H1 (cell line): ENCODE measurements around the gene CDC42EP5. TPM values are rescaled to one million over a fixed set of nuclear protein-coding genes. Genes with fewer than 3 reads are reported as not detected.

Experiments used
- CTCF ChIA-PET: fragments of 300-600 bp; sonication (Branson Sonifier 250); formaldehyde crosslinking; loops from one replicate; lab custom pipeline; 2021; ENCODE audit not compliant: partially characterized antibody; lab: Charles Lee
- POLR2A ChIA-PET: fragments of 300-600 bp; sonication (Branson Sonifier 250); formaldehyde crosslinking; loops from one replicate; lab custom pipeline; 2021; ENCODE audit warnings: inconsistent platforms; ENCODE audit not compliant: partially characterized antibody; lab: Charles Lee
- DNase-seq, 2 experiments: peaks; one replicate each; pipeline versions ENCODE4 v3.0.0 to v3.0.0-alpha.2; 2010 to 2022; ENCODE audit warnings: low spot score in 2 of 2, low read depth in 1 of 2, mixed read lengths in 1 of 2
- FAIRE-seq: peaks from 2 replicates; lab custom pipeline; 2011; peaks lifted over from hg19 to GRCh38; lab: Jason Lieb, UNC
- H2AFZ ChIP-seq: 2 replicates; pipeline ENCODE4 v1.8.1; 2012; ENCODE audit warnings: low read length, inconsistent platforms
- H2AK5ac ChIP-seq: 2 replicates; pipeline ENCODE4 v1.6.1; 2013; ENCODE audit warnings: low read depth, low read length
- H2BK120ac ChIP-seq: replicated peaks from 2 replicates; pipeline ENCODE3; 2013; ENCODE audit warnings: low read depth, low read length, inconsistent platforms
- H2BK12ac ChIP-seq: 2 replicates; pipeline ENCODE4 v1.6.1; 2013; ENCODE audit warnings: low read depth, low read length
- H2BK15ac ChIP-seq: 2 replicates; pipeline ENCODE4 v1.6.1; 2013; ENCODE audit warnings: low read length
- H2BK20ac ChIP-seq: 2 replicates; pipeline ENCODE4 v1.6.1; 2013; ENCODE audit warnings: low read length
- H2BK5ac ChIP-seq: 2 replicates; pipeline ENCODE4 v1.6.1; 2013; ENCODE audit warnings: low read depth, low read length
- H3K14ac ChIP-seq: 2 replicates; pipeline ENCODE4 v1.6.1; 2013; ENCODE audit warnings: inconsistent platforms; ENCODE audit not compliant: insufficient read length
- H3K18ac ChIP-seq: 2 replicates; pipeline ENCODE4 v1.6.1; 2013; ENCODE audit warnings: low read length; ENCODE audit errors: extremely low read depth
- H3K23ac ChIP-seq: 2 replicates; pipeline ENCODE4 v1.6.1; 2013; ENCODE audit warnings: inconsistent platforms; ENCODE audit not compliant: insufficient read length
- H3K23me2 ChIP-seq: 2 replicates; pipeline ENCODE4 v1.6.1; 2013; ENCODE audit warnings: low read depth, low read length
- H3K27ac ChIP-seq: 2 replicates; pipeline ENCODE4 v1.6.1; 2011; ENCODE audit warnings: low read depth, low read length, inconsistent platforms
- H3K27me3 ChIP-seq, 4 experiments: replicated peaks in 1 of 4; 1 replicate in 1 of 4; 2 replicates in 3 of 4; pipeline versions ENCODE4 v1.6.1 to v1.8.1; 2011 to 2013; ENCODE audit warnings: low read length in 3 of 4, mild to moderate bottlenecking in 3 of 4, inconsistent platforms in 2 of 4, mixed read lengths in 2 of 4, moderate library complexity in 1 of 4; ENCODE audit not compliant: control insufficient read depth in 3 of 4, insufficient read depth in 3 of 4; ENCODE audit errors: extremely low read depth in 1 of 4
- H3K36me3 ChIP-seq, 4 experiments: 2 replicates each; pipeline versions ENCODE4 v1.6.1 to v1.8.1; 2011 to 2013; ENCODE audit warnings: mild to moderate bottlenecking in 4 of 4, low read length in 3 of 4, moderate library complexity in 2 of 4, control low read depth in 1 of 4, inconsistent platforms in 1 of 4; ENCODE audit not compliant: insufficient read depth in 4 of 4, control insufficient read depth in 2 of 4
- H3K4ac ChIP-seq: replicated peaks from 2 replicates; pipeline ENCODE3; 2013; ENCODE audit warnings: low read length, low read depth, mixed read lengths, inconsistent platforms; ENCODE audit not compliant: insufficient read length
- H3K4me1 ChIP-seq, 4 experiments: replicated peaks in 1 of 4; 1 replicate in 1 of 4; 2 replicates in 3 of 4; pipeline versions ENCODE4 v1.6.1 to v1.8.1; 2011 to 2013; ENCODE audit warnings: low read length in 3 of 4, inconsistent platforms in 2 of 4, mixed read lengths in 1 of 4; ENCODE audit not compliant: insufficient read depth in 4 of 4, control insufficient read depth in 3 of 4
- H3K4me2 ChIP-seq, 2 experiments: 2 replicates each; pipeline versions ENCODE4 v1.6.1 to v1.8.1; 2011 to 2013; ENCODE audit warnings: low read depth in 2 of 2, low read length in 2 of 2, control low read depth in 1 of 2, inconsistent platforms in 1 of 2, mild to moderate bottlenecking in 1 of 2; ENCODE audit not compliant: insufficient read depth in 1 of 2
- H3K4me3 ChIP-seq, 4 experiments: fragments of 200-600, 300-600 bp in 1 of 4; sonication (generic), shearing (Covaris generic), sonication (Bioruptor Twin) in 1 of 4; 2 replicates each; pipeline versions ENCODE4 v1.5.1 to v1.8.1; 2011 to 2016; ENCODE audit warnings: low read length in 4 of 4, low read depth in 3 of 4, control low read depth in 2 of 4, inconsistent platforms in 2 of 4, mild to moderate bottlenecking in 2 of 4, mixed read lengths in 1 of 4, moderate library complexity in 1 of 4; ENCODE audit not compliant: insufficient read depth in 2 of 4; ENCODE audit errors: extremely low read depth in 1 of 4
- H3K56ac ChIP-seq: replicated peaks from 2 replicates; pipeline ENCODE3; 2013; ENCODE audit warnings: low read depth, mild to moderate bottlenecking, mixed read lengths, low read length, inconsistent platforms; ENCODE audit not compliant: insufficient read length
- H3K79me1 ChIP-seq: 2 replicates; pipeline ENCODE4 v1.6.1; 2013; ENCODE audit warnings: low read depth, low read length, control low read depth
- H3K79me2 ChIP-seq, 2 experiments: 2 replicates each; pipeline versions ENCODE4 v1.6.1 to v1.8.1; 2012 to 2013; ENCODE audit warnings: low read length in 2 of 2, mild to moderate bottlenecking in 2 of 2, inconsistent platforms in 1 of 2; ENCODE audit not compliant: insufficient read depth in 2 of 2, control insufficient read depth in 1 of 2
- H3K9ac ChIP-seq, 4 experiments: replicated peaks in 1 of 4; 1 replicate in 1 of 4; 2 replicates in 3 of 4; pipeline versions ENCODE4 v1.6.1 to v1.8.1; 2011 to 2013; ENCODE audit warnings: low read depth in 3 of 4, low read length in 3 of 4, control low read depth in 2 of 4, mild to moderate bottlenecking in 2 of 4, moderate library complexity in 2 of 4, inconsistent platforms in 1 of 4; ENCODE audit errors: extremely low read depth in 1 of 4
- H3K9me3 ChIP-seq, 2 experiments: 2 replicates each; pipeline versions ENCODE4 v1.6.1 to v1.8.1; 2012 to 2013; ENCODE audit warnings: mild to moderate bottlenecking in 2 of 2, moderate library complexity in 2 of 2, control low read depth in 1 of 2, inconsistent platforms in 1 of 2, low read depth in 1 of 2, low read length in 1 of 2, mixed read lengths in 1 of 2; ENCODE audit not compliant: insufficient read depth in 2 of 2
- H4K20me1 ChIP-seq, 2 experiments: replicated peaks in 1 of 2; 2 replicates each; pipeline versions ENCODE3 to v1.8.1; 2011 to 2013; ENCODE audit warnings: inconsistent platforms in 2 of 2, low read length in 2 of 2, mild to moderate bottlenecking in 1 of 2; ENCODE audit not compliant: insufficient read depth in 2 of 2, control insufficient read depth in 1 of 2
- H4K5ac ChIP-seq: 2 replicates; pipeline ENCODE4 v1.6.1; 2013; ENCODE audit warnings: low read length, low read depth, mixed read lengths, inconsistent platforms; ENCODE audit not compliant: insufficient read length
- H4K8ac ChIP-seq: 2 replicates; pipeline ENCODE4 v1.8.0; 2013; ENCODE audit warnings: mild to moderate bottlenecking, moderate library complexity, low read length, inconsistent platforms; ENCODE audit not compliant: insufficient read depth; ENCODE audit errors: extremely low read depth
- H4K91ac ChIP-seq: replicated peaks from 2 replicates; pipeline ENCODE3; 2013; ENCODE audit warnings: low read length, mixed read lengths, inconsistent platforms; ENCODE audit not compliant: insufficient read length
- CTCF ChIP-seq, 3 experiments: IDR thresholded peaks; 1 replicate in 2 of 3; 2 replicates in 1 of 3; pipeline versions ENCODE4 v1.5.1 to v1.6.1; 2011; ENCODE audit warnings: low read length in 3 of 3, mild to moderate bottlenecking in 3 of 3, inconsistent platforms in 2 of 3, low read depth in 1 of 3, moderate library complexity in 1 of 3; ENCODE audit not compliant: insufficient read depth in 1 of 3; ENCODE audit errors: control extremely low read depth in 1 of 3
- HDAC2 ChIP-seq, 2 experiments: fragments of 300-600 bp in 1 of 2; sonication (generic) in 1 of 2; IDR thresholded peaks; 2 replicates each; pipeline ENCODE4 v1.6.1; 2011 to 2012; ENCODE audit warnings: low read depth in 2 of 2, low read length in 2 of 2, mild to moderate bottlenecking in 2 of 2, moderate library complexity in 2 of 2, borderline replicate concordance in 1 of 2, inconsistent platforms in 1 of 2
- MAX ChIP-seq: IDR thresholded peaks from 2 replicates; pipeline ENCODE4 v1.6.1; 2012; ENCODE audit warnings: inconsistent platforms
- WGBS, 2 experiments: shearing (Covaris generic) in 1 of 2; methylation state at CpG; one replicate each; pipeline versions ENCODE4 v1.1.6 to v1.1.7; 2013 to 2015; ENCODE audit warnings: low lambda C conversion rate in 2 of 2, mixed read lengths in 2 of 2, inconsistent platforms in 1 of 2, low coverage in 1 of 2, missing lambda C conversion rate in 1 of 2; ENCODE audit not compliant: insufficient replicate concordance in 2 of 2, insufficient coverage in 1 of 2, insufficient read length in 1 of 2; ENCODE audit errors: extremely low coverage in 1 of 2, missing lambda C conversion rate in 1 of 2; 5-methylcytosine and 5-hydroxymethylcytosine counted together
- polyA plus RNA-seq, 7 experiments: library from polyadenylated mRNA; depleted of rRNA in 3 of 7; stranded (reverse) in 5 of 7; unstranded in 2 of 7; fragments of >200 nt in 5 of 7; fragments of 200-250 nt in 2 of 7; gene quantifications; 1 replicate in 5 of 7; 2 replicates in 1 of 7; 4 replicates in 1 of 7; pipeline versions ENCODE4 v1.2.1 to v1.2.3, GENCODE V29; 2011 to 2013; ENCODE audit warnings: missing spikeins in 2 of 7, mixed read lengths in 2 of 7
- total RNA-seq: library from RNA; stranded (reverse); fragmentation: NEBNext Ultra II Directional; extraction: Animal tissue kit (Norgen Biotek cat#: 25700); gene quantifications from 2 replicates; pipeline ENCODE4 v1.2.1, GENCODE V29; 2021

Gene CDC42EP5
- total and polyA plus RNA-seq, 2 of the 8 experiments (the other 6 are each of a cell fraction or from before 2014, with no cell fraction given): 1.8 to 2.1 TPM

GRCh38 chr19:54465426-54466109 is 7.5 kb downstream of the CDC42EP5 start:
- Histone ChIP-seq H3K36me3 (peaks cover 0 to 16% (median 5%) of the 10 kb centered on the region in 4 experiments; a peak in 3 of 8 replicates), H4K5ac (no peak overlapping the region), H3K79me1 (no peaks in the 10 kb centered on the region), H2BK5ac (no peak overlapping the region), H2BK12ac (no peak overlapping the region), H3K4me2 (peak overlapping the region; percentile 35 to 51; a peak in 2 of 4 replicates), H3K9me3 (no peaks in the 10 kb centered on the region), H3K23me2 (peaks cover 10% of the 10 kb centered on the region; the same call in 1 of the 2 replicates), H2AFZ (no peak overlapping the region), H2BK20ac (no peak overlapping the region), H2BK120ac (no peak overlapping the region), H3K14ac (no peak overlapping the region), H3K79me2 (no peaks in the 10 kb centered on the region), H3K9ac (no peak overlapping the region), H4K8ac (peak overlapping the region; percentile 78; the same call in 1 of the 2 replicates), H2AK5ac (no peak overlapping the region), H3K27me3 (peaks cover 2 to 24% (median 15%) of the 10 kb centered on the region in 4 experiments; a peak in 6 of 7 replicates), H4K91ac (no peak overlapping the region), H3K23ac (no peak overlapping the region), H3K4me1 (peaks cover under 1 to 11% (median 5%) of the 10 kb centered on the region in 4 experiments; a peak in 6 of 7 replicates), H4K20me1 (peaks cover 0 to 4% of the 10 kb centered on the region in 2 experiments), H3K56ac (no peak overlapping the region), H3K18ac (no peak overlapping the region), H3K27ac (no peak overlapping the region), H2BK15ac (no peak overlapping the region), H3K4me3 (peak overlapping the region in 2 of 4 experiments; percentile 77 to 84; a peak in 3 of 8 replicates), H3K4ac (no peak overlapping the region)
- TF ChIP-seq HDAC2 (IDR thresholded peaks at IDR 0.05; ENCODE audit: borderline replicate concordance in 1 of 2, low read depth in 2 of 2, low read length in 2 of 2): 0 out of 4 replicates have a peak, but pooled peaks of 1 of the 2 experiments have one; percentile 8
- peak; percentile 74; the same call in 1 of the 2 replicates for TF ChIP-seq MAX
- no peak for TF ChIP-seq CTCF (IDR thresholded peaks at IDR 0.05; ENCODE audit: control extremely low read depth in 1 of 3, insufficient read depth in 1 of 3, low read depth in 1 of 3, low read length in 3 of 3)
- WGBS, 2 experiments: 86% methylated on average over 31 of the region's 49 CpGs; no CpG with 5 or more reads in 1 of the 2 experiments
- POLR2A ChIA-PET: interaction anchor here (1.2 to 1.6 kb wide), 3 partner anchors 8 to 652 kb away, joined by 3 to 7 read pairs (median 3); partner anchors contain the start of genes CDC42EP5 and PPP1R12C
- DNase-seq: no peak
- CTCF ChIA-PET: interaction anchor here (1.9 kb wide), 1 partner anchor 12 kb away, joined by 6 read pairs; no protein-coding TSS in a partner anchor
- FAIRE-seq: no peak
